GM12878 (cell line): ENCODE data around the gene TFAP2B. TPM values are rescaled to one million over a fixed set of nuclear protein-coding genes. Genes with fewer than 3 reads are reported as not detected.

Experiments used
- ATAC-seq: fragments of 200-7000 bp; cut with Tn5 transposase; 3 replicates; pipeline ENCODE4 v1.9.1; 2020; ENCODE audit warnings: mild to moderate bottlenecking, moderate library complexity
- BruUV-seq: library from RNA; stranded (reverse); fragments of 400-500 nt; replicated peaks from 2 replicates; lab custom pipeline; 2021; lab: Mats Ljungman, UMichigan
- CTCF ChIA-PET: fragments of 300-600 bp; sonication (Branson Sonifier 250); formaldehyde crosslinking; extraction: SDS; loops from one replicate; lab custom pipeline; 2021; ENCODE audit warnings: inconsistent platforms; lab: Yijun Ruan, JAX
- POLR2A ChIA-PET: fragments of 350-600 bp; formaldehyde crosslinking; extraction: SDS; loops from one replicate; lab custom pipeline; 2021; ENCODE audit warnings: inconsistent platforms; lab: Charles Lee
- RAD21 ChIA-PET: fragments of 300-600 bp; sonication (Branson Sonifier 250); formaldehyde crosslinking; loops from one replicate; lab custom pipeline; 2023; ENCODE audit warnings: antibody characterized with exemption; ENCODE audit not compliant: unreplicated experiment; lab: Charles Lee
- SMC1A ChIA-PET: fragments of 300-600 bp; sonication (Branson Sonifier 250); formaldehyde crosslinking; loops from one replicate; lab custom pipeline; 2023; ENCODE audit not compliant: unreplicated experiment, uncharacterized antibody; lab: Charles Lee
- DNase-seq: peaks from one replicate; pipeline ENCODE4 v3.0.0-alpha.2; 2011; ENCODE audit warnings: low read depth, low spot score
- FAIRE-seq: peaks from 3 replicates; lab custom pipeline; 2011; peaks lifted over from hg19 to GRCh38; lab: Jason Lieb, UNC
- H2AFZ ChIP-seq: 2 replicates; pipeline ENCODE4 v1.6.0; 2011; ENCODE audit warnings: low read depth, low read length, control low read depth; ENCODE audit not compliant: control insufficient read depth
- H3K27ac ChIP-seq: 2 replicates; pipeline ENCODE4 v1.5.1; 2011; ENCODE audit warnings: control low read depth; ENCODE audit not compliant: control insufficient read depth, insufficient read depth
- H3K27me3 ChIP-seq, 2 experiments: replicated peaks in 1 of 2; 2 replicates each; pipeline versions ENCODE4 v1.6.0 to v1.6.1; 2011; ENCODE audit warnings: low read length in 1 of 2; ENCODE audit not compliant: control insufficient read depth in 2 of 2, insufficient read depth in 2 of 2
- H3K36me3 ChIP-seq, 2 experiments: 2 replicates each; pipeline ENCODE4 v1.5.1; 2011; ENCODE audit warnings: low read length in 1 of 2; ENCODE audit not compliant: control insufficient read depth in 2 of 2, insufficient read depth in 2 of 2
- H3K4me1 ChIP-seq: 2 replicates; pipeline ENCODE4 v1.6.1; 2011; ENCODE audit warnings: mild to moderate bottlenecking, low read length, moderate library complexity, mixed read lengths; ENCODE audit not compliant: control insufficient read depth, insufficient read depth
- H3K4me2 ChIP-seq: 2 replicates; pipeline ENCODE4 v1.6.0; 2011; ENCODE audit warnings: control low read depth; ENCODE audit not compliant: control insufficient read depth, insufficient read depth
- H3K4me3 ChIP-seq: fragments of 200-600 bp; sonication (generic); 2 replicates; pipeline ENCODE4 v1.5.1; 2016
- H3K79me2 ChIP-seq: 2 replicates; pipeline ENCODE4 v1.6.0; 2011; ENCODE audit warnings: low read length; ENCODE audit not compliant: control insufficient read depth, insufficient read depth
- H3K9ac ChIP-seq: 2 replicates; pipeline ENCODE4 v1.8.0; 2011; ENCODE audit warnings: low read length, control low read depth, mixed read lengths; ENCODE audit not compliant: control insufficient read depth, insufficient read depth
- H3K9me3 ChIP-seq: replicated peaks from 3 replicates; pipeline ENCODE4 v1.5.1; 2011; ENCODE audit warnings: mild to moderate bottlenecking, low read length; ENCODE audit not compliant: control insufficient read depth, insufficient read depth
- H4K20me1 ChIP-seq: 2 replicates; pipeline ENCODE4 v1.6.0; 2011; ENCODE audit not compliant: control insufficient read depth, insufficient read depth
- ASH2L ChIP-seq: fragments of 300-600, 200-600 bp; sonication (generic); IDR thresholded peaks from 2 replicates; pipeline ENCODE4 v1.6.1; 2017; ENCODE audit warnings: low read depth, mild to moderate bottlenecking, borderline replicate concordance
- BHLHE40 ChIP-seq, 2 experiments: fragments of 450-650 bp in 1 of 2; IDR thresholded peaks; 2 replicates each; pipeline ENCODE4 v1.6.1; 2011 to 2017; ENCODE audit warnings: low read depth in 2 of 2, borderline replicate concordance in 1 of 2, improper control_type of control experiment in 1 of 2, low read length in 1 of 2, mild to moderate bottlenecking in 1 of 2
- HDAC6 ChIP-seq: fragments of 200-600 bp; sonication (generic); IDR thresholded peaks from one replicate; pipeline ENCODE4 v1.8.0; 2017; ENCODE audit warnings: antibody characterized with exemption; ENCODE audit not compliant: unreplicated experiment
- LARP7 ChIP-seq: fragments of 450-650 bp; IDR thresholded peaks from 2 replicates; pipeline ENCODE4 v1.6.1; 2017; ENCODE audit warnings: mild to moderate bottlenecking
- MEF2A ChIP-seq: IDR thresholded peaks from 2 replicates; pipeline ENCODE4 v1.6.1; 2011; ENCODE audit warnings: low read depth, mild to moderate bottlenecking, low read length, moderate library complexity; ENCODE audit not compliant: insufficient read depth
- PAX8 ChIP-seq: fragments of 450-650 bp; IDR thresholded peaks from 2 replicates; pipeline ENCODE4 v1.6.1; 2017; ENCODE audit warnings: mild to moderate bottlenecking, moderate library complexity
- RELA ChIP-seq: fragments of 450-650 bp; IDR thresholded peaks from 2 replicates; pipeline ENCODE4 v1.8.0; 2014; ENCODE audit warnings: borderline replicate concordance; ENCODE audit not compliant: partially characterized antibody
- RELB ChIP-seq: fragments of 450-650 bp; IDR thresholded peaks from 2 replicates; pipeline ENCODE4 v1.6.1; 2017; ENCODE audit warnings: low read depth, mild to moderate bottlenecking, moderate library complexity
- TCF3 ChIP-seq: IDR thresholded peaks from 2 replicates; pipeline ENCODE4 v1.6.1; 2012; ENCODE audit warnings: low read depth, mild to moderate bottlenecking, low read length, borderline replicate concordance; ENCODE audit not compliant: insufficient read depth
- TCF7 ChIP-seq: IDR thresholded peaks from 2 replicates; pipeline ENCODE4 v1.6.1; 2014; ENCODE audit warnings: antibody characterized with exemption, borderline replicate concordance
- WGBS: methylation state at CpG from one replicate; pipeline ENCODE4 v1.1.6; 2016; ENCODE audit warnings: low lambda C conversion rate; ENCODE audit not compliant: insufficient replicate concordance, insufficient coverage; ENCODE audit errors: missing lambda C conversion rate; 5-methylcytosine and 5-hydroxymethylcytosine counted together
- in situ Hi-C: fragments of 300-500 bp; cut with MboI; formaldehyde crosslinking; loops from 9 replicates; pipeline ENCODE4 v1.14.3; 2018; ENCODE audit warnings: mixed read lengths
- intact Hi-C: fragments of 100-400 bp; cut with micrococcal nuclease; formaldehyde crosslinking; loops from one replicate; pipeline ENCODE4 v1.14.2; 2022; ENCODE audit not compliant: unreplicated experiment
- polyA plus RNA-seq, 11 experiments: library from polyadenylated mRNA; depleted of rRNA in 4 of 11; unstranded in 6 of 11; stranded (reverse) in 5 of 11; fragments of >200 nt; fragmentation: Nextera tagmentation in 4 of 11; fragmentation: Illumina TruSeq in 1 of 11; extraction: Ambion mirVana in 4 of 11; extraction: Trizol in 1 of 11; gene quantifications; 1 replicate in 1 of 11; 2 replicates in 10 of 11; pipeline versions ENCODE4 v1.2.1 to v1.2.3, GENCODE V29; 2011 to 2016; ENCODE audit warnings: inconsistent platforms in 2 of 11, missing spikeins in 2 of 11, low read depth in 1 of 11
- total RNA-seq, 4 experiments: library from RNA; depleted of rRNA in 3 of 4; stranded (reverse); fragments of >200 nt in 3 of 4; fragmentation: Illumina TruSeq in 1 of 4; extraction: Trizol in 1 of 4; gene quantifications; 2 replicates each; pipeline versions ENCODE4 v1.2.1 to v1.2.3, GENCODE V29; 2013 to 2021

Gene TFAP2B
- total and polyA plus RNA-seq, 10 of the 15 experiments (the other 5 are each of a cell fraction or from before 2014, with no cell fraction given): 0.03 to 0.15 (median 0.07) TPM; not detected in 5

DNA sequence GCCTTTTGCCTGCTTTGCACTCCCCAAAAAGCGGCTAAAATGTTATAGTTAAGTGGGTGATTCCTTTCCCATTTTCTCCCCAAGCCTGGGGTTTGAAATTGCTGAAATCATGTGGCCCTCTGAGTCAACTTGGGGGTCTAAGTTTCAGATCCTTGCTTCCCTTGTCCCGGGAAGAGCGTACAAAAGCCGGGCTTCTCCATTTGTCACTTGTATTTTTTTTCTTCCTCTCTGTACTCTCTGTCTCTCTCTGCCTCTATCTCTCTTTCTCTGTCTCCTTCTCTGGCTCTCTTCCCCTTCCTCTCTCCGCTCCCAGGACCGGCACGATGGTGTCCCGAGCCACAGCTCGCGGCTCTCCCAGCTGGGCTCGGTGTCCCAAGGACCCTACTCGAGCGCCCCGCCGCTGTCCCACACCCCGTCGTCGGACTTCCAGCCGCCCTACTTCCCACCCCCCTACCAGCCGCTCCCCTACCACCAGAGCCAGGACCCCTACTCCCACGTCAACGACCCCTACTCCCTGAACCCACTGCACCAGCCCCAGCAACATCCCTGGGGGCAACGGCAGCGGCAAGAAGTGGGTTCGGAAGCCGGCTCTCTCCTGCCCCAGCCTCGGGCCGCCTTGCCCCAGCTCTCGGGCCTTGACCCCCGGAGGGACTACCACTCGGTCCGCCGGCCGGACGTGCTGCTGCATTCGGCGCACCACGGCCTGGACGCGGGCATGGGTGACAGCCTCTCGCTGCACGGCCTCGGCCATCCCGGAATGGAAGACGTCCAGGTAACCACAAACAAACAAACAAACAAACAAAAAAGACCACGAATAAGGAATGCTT lies 4.6 kb downstream of the TFAP2B start (continued):
- no peak for TF ChIP-seq RELB
- TF ChIP-seq ASH2L: no peak
- TF ChIP-seq TCF7: no peak
- no peak for TF ChIP-seq TCF3

GRCh38 chr6:50824552-50824951 lies 5.9 kb downstream of the TFAP2B start:
- Histone ChIP-seq H2AFZ (no peak overlapping the region), H3K36me3 (no peaks in the 10 kb centered on the region), H3K79me2 (no peaks in the 10 kb centered on the region), H3K9ac (no peak overlapping the region), H3K9me3 (no peaks in the 10 kb centered on the region), H3K27ac (no peak overlapping the region), H3K4me1 (no peaks in the 10 kb centered on the region), H3K4me2 (no peak overlapping the region), H3K27me3 (peaks cover 9 to 29% of the 10 kb centered on the region in 2 experiments), H3K4me3 (no peak overlapping the region), H4K20me1 (no peaks in the 10 kb centered on the region)
- DNase-seq (no peak), FAIRE-seq (no peak), ATAC-seq (no peak)
- ChIA-PET SMC1A (no interaction called here), CTCF (interaction anchor here (0.6 kb wide), 1 partner anchor 9 kb away, joined by 3 read pairs; no protein-coding TSS in a partner anchor), POLR2A (no interaction called here), RAD21 (no interaction called here)
- in situ Hi-C loops (no loop called here), intact Hi-C loops (no loop called here)
- WGBS: 0% methylated on average over 2 of the region's 2 CpGs
- no peak for TF ChIP-seq BHLHE40 (IDR thresholded peaks at IDR 0.05; ENCODE audit: borderline replicate concordance in 1 of 2, low read depth in 2 of 2, low read length in 1 of 2)
- no peak for TF ChIP-seq LARP7
- TF ChIP-seq MEF2A: no peak
- no peak for TF ChIP-seq HDAC6
- TF ChIP-seq PAX8: no peak
- no peak for TF ChIP-seq RELA
- no TSS peak for BruUV-seq
